Femur (tissue), 1 donor: ENCODE results near the gene ITGB1BP1.
"Not testable (repeated sequence)": the region's sequence is repeated elsewhere in the genome, so short reads cannot be mapped to it uniquely, and the experiment has no call there.

Experiments
- DNase-seq: peaks from one replicate; pipeline ENCODE4 v3.0.0-alpha.2; 2017

ITGB1BP1 gene

DNA sequence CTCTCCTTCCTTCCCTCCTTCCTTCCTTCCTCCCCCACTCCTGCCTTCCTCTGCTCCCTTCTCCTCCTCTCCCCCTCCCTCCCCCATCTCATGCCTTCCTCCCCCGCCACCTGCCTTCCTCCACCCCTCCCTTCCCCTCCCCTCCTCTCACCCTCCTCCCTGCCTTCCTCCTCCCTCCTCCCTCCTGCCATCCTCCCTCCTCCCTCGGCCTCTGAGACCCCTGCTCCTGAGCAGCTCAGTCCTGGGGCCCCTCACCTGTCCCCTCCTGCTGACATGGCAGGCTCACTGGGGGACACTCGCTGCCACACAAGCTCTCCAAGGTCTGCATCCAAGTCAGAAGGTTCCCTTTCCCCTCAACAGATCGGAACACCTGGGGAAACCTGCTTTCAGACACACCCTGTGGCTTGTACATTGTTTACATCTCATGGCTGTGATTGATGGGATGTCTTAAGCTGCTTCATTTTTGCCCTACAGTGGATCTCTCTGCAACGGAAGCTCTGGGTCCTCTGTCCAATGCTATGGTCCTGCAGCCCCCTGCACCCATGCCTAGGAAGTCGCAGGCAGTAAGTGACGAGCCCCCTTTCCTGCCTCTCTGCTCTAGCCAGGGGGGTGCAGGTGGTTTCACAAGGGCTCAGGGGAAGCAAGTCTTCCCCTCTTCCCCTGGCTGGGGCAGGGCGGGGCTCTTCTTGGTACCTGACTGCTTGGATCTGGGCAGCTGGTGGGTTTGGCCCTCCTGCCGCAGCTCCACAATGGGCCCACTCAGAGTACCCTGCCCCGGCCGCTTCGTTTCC lies 22.9 kb downstream of the ITGB1BP1 start:
- no peak for DNase-seq

DNA sequence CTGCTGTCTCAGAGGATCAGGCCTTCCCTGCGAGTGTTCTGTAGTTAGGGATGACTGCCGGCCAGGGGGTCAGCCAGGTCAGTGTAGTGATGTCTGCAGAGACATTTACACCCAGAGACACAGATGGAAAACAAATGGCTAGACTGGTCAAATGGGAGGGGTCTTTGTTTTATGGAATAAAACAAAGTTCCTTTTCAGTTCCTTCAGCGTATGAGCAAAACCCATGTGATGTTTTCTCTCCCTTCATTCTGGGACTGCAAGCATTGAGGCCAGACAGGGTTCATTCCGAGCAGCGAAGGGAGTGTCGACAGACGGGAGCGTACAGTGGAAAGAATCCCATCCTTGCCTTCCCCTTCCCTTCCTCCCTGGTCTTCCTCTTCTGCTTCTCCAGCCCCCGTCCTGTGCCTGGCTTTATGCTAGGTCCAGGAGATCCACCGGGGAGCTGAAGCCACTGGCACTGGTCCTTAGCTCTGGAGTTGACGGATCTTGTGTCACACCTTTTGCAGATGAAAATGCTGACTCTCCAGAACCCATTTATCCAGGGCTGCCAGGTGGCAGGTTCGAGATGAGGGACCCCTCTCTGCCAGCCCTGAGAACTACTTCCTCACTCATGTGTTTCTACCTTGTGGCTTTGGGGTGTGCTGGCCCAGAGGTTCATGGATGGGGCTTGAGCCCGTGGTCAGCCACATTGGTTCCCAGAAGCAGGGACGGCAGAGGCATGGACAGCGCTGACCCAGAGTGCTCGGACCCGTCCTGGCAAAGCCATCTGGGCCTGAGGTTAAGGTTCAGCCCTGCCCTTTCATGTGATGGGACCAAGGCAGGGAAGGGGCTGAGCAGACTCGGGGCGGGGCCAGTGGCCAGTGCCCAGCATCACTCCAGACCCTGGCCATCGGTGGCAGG lies 24.2 kb downstream of the ITGB1BP1 start:
- no peak for DNase-seq

DNA sequence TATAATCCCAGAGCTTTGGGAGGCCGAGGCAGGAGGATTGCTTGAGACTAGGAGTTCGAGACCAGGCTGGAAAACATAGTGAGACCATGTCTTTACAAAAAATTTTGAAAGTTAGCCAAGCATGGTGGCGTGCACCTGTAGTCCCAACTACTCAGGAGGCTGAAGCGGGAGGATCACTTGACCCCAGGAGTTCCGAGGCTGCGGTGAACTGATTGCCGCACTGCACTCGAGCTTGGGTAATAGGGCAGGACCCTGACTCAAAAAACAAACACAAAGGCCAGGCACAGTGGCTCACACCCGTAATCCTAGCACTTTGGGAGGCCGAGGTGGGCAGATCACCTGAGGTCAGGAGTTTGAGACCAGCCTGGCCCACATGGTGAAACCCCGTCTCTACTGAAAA lies 25.1 kb downstream of the ITGB1BP1 start:
- DNase-seq, result not testable (repeated sequence)

- DNase-seq, result no peak
Measured at GRCh38 chr2:9397201-9397600, 26.1 kb downstream of the ITGB1BP1 start.

GRCh38 chr2:9394816-9395215 lies 28.5 kb downstream of the ITGB1BP1 start:
- DNase-seq, result no peak

DNA sequence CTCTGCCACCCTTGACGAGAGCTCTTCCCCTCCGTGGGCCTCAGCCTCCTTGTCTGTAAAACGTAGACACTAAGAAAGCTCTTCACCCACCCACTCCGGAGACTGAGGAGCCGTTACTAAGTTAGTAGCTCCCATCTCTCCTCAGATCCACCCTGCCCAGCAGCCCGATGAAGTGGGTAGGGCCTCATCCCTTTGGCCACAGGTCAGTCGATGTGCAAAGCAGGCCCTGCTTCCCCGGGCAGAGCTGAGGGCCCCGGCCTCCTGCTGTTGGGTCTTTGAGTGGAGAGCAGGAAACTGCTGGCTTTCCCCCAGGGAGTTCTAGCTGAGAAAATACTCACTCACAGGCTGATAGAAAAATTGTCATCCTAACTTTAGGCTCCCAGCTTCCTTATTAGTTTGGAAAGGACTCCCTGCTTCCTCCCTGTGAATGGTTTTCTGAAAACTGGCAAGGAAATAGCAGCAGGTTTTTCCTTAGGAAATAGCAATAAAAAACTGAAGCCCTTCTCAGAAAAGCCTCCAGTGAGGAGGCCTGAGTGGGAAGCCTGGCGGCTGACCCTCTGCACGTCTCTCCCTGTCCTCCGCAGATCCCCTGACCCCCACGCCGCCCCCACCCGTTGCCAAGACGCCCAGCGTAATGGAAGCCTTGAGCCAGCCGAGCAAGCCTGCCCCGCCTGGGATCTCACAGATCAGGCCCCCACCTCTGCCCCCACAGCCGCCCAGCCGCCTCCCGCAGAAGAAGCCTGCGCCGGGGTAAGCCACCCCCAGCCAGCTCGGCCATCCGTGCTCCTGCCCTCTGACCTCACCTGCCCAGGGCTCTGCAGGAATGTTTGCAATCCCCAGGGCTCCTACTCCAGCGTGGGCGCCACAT lies 30.2 kb downstream of the ITGB1BP1 start:
- peak; percentile 49 for DNase-seq

GRCh38 chr2:9391961-9392720 lies 31.2 kb downstream of the ITGB1BP1 start:
- no peak for DNase-seq

GRCh38 chr2:9390991-9391390 lies 32.3 kb downstream of the ITGB1BP1 start:
- DNase-seq, result no peak

DNA sequence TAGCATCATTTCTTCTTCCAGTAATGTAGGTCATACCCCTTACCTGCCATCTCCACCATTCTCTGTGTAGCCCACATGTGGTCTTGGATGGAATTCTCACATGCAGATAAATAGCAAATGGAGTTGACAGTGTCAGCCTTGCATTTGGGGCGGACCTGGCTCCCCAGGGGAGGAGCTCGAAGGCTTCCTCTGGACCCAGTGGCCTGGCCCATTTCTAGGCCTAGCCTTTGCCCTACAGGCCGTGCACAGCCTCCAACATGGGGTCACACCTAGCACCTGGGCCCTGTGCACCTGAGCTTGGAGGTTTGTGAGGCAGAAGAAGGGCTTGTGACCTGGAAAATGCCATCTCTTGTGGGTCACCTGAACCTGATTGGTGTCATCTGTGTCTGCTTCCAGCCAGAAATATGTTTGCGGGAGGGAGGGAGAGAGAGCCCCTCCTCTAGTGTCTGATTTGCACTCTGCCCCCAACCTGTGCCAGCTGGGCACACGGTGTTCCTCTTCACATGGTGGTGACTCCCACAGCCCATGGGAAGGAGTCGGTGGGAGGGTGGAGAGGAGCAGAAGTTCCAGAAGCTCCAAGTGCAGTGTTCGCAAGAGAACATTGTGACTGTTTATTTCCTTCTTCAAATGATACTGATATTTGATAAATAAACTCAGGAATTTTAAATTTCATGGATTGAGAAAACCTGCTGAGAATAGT lies 33.0 kb downstream of the ITGB1BP1 start:
- DNase-seq, result no peak

DNA sequence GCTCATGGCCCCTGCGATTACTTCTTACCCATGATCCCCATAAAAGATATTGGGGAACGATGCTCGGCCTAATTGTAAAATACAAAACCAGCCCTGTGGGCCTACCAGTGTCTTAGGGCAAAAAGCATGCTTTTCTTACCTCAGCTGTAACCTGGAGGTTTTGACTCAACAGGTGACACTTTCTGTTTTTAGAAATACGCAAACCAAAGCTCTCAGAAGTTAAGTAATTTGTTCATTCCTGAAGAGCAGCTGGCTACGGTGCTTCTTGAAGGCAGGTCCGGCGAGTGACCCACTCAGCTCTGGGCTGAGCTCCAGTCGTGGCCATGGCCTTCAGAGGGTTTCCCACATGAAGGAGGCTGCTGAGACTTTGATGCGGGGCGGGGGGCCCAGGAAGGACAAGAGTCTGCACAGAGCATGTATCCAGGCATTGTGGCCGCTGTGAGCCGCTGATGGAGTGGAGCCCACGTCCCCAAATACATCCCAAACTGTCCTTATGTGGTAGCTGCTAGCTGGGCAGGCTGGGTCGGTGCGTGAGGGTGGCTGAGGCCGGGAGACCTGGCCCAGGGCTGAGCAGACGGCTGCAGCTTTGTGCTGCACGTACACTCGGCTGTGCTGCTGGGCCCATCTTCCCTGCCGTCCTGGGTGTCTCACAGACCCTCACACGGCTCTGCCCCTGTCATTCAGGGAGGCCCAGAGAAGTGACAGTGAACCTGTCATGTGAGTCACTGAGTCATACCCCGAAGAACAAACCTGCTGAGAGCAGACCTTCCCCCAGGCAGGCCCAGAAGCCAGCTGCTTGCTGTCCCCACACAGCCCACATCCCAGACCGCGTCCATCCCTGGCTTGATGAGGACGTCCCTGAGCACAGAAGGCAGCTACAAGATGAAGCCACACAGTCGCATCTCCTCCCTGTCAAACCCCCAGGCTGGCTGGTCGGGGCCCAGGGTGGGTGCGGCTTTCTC lies 34.1 kb downstream of the ITGB1BP1 start:
- DNase-seq, result no peak

DNA sequence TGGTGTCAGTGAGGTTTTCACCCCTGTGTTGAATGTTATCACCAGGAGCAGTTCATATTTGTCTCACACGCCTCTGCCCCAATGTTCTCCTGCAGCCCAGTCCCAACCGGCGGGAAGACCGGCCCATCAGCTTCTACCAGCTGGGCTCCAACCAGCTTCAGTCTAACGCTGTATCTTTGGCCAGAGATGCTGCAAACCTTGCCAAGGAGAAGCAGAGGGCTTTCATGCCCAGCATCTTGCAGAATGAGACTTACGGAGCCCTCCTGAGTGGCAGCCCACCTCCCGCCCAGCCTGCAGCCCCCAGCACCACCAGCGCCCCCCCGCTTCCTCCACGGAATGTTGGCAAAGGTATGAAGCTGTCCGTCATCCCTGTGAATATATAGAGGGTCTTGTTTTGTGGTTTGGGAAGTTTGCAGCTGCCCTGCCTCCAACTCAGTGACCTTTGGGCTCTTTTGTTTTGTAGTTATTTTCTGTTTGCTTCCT lies 35.1 kb downstream of the ITGB1BP1 start:
- no peak for DNase-seq

DNA sequence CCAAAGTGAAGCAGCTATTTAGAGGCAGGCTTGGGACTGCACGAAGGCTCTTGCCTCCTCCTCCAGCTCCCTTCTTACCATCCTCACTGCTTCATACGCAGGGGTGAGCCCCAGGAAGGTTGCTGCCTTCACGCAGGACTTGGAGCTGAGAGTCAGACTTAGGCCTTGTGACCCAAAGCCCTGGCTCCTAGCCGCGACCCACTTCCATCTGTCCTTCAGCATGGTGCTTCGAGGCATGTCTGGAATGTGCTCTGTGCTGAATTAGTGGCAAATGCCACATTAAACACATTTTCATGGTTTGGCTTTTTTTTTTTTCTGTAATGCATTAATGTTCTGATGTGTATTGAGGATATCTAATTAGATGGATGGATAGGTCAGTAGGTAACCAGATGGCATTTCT lies 37.5 kb downstream of the ITGB1BP1 start:
- no peak for DNase-seq

- DNase-seq, result no peak
Measured at GRCh38 chr2:9384521-9384920, 38.8 kb downstream of the ITGB1BP1 start.

DNA sequence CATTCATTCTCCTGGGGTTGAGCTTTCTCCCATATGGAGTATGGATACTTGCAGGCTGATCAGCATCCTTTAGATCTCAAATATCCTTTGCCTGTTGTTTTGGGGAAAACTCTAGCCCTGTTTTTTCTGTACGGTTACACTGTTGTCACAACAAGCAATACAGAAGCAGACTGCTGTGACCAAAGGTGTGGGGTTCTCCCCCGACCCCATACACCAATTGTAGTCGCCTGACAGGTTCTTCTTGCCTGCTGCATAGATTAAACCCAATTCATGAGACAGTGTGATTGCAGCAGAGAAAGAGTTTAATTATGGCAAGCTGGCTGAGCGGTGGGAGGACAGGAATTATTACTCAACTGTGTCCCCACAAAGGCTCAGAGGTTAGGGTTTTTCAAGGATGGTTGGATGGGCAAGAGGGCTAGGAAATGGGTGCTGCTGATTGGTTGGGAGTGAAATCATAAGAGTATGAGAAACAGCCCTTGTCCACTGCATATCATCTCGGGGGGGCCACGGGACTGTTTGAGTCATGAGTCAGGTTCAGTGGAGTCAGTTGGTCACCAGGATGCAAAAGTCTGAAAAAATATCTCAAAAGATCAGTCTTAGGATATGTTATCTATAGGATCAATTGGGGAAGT lies 40.6 kb downstream of the ITGB1BP1 start:
- no peak for DNase-seq

DNA sequence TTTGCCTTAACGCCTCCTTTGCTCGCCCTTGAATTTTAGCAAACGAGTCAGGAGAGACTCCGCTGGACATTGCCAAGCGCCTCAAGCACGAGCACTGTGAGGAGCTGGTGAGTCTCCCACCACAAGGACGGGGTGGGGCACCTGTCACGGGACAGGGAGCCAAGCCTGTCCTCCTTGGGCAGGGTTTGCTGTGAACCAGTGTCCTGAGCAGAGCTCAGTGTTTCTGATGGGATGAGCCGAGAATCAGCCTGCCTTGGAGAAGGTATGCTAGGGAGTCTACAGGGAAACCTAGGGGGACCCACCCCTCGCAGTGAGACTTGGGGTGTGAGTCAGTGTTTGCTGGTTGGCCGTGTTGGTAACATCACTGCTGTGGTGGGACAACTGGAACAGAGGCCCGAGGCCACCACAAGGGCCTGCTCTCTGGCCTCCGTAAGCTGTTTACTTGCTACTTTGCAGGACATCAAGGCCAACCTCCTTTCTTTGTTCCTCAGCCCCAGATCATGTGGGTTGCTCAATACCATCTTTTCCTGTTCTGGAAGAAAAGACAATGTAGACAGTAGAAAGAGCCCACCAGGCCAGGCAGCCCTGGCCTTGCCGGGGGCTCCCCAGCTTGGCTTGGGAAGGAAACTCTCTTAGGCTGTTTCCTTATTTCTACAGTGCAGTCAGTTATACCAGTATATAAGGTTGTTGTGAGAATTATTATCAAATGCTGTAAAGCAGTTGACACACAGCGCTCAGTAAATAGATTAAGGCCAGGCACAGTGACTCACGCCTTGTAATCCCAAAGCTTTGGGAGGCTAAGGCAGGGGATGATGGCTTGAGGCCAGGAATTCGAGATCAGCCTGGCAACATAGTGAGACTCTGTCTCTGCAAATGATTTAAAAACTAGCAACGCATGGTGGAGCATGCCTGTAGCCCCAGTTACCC lies 42.4 kb downstream of the ITGB1BP1 start:
- no peak for DNase-seq

- DNase-seq, result no peak
Measured at GRCh38 chr2:9379391-9379755, 44.0 kb downstream of the ITGB1BP1 start.

DNA sequence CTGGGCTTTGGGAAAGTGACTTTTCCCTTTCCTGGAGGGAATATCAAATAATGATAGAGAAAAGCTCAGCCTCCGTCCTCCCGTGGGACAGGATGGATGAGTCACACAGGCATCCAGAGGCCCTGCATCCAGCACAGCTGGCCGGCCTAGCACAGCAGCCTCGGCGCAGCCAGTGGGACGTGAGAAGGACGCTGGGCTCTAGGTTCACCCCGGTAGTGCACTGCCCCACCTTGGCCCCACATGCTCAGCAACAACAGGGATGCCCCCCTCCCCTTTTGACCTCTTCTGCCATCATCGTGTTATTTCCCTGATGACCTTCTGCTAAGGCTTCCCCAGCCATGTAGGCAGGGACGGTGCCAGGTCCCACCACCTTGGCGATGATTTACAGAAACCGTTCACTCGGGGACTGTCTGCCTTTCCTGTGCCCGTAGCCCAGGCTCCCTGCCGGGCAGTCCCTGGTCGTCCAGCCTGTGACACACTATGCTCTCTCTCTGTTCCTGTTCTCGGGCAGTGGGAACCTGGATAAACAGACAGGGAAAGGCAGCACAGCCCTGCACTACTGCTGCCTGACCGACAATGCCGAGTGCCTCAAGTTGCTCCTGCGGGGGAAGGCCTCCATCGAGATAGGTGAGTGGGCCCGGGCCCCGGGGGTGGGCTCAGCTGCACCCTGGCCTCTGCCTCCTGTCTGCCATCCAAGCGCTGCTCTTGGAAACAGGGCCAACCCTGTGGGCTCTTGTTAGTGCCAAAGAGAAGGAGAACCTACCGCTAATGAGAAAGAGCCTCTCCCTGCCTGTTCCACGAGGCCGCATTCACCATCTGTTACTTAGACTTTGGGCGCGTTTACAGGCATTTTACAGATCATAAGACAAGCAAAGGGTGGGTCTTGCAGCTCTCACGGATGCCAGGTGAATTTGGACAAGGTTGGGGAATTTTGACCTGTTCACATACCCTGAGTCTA lies 44.6 kb downstream of the ITGB1BP1 start:
- peak; percentile 53 for DNase-seq
